Measurements from ENCODE around the gene PPP2R5E.

The PPP2R5E gene

GRCh38 chr14:63468294-63468693 is 74.9 kb downstream of the PPP2R5E start:
- DNase-seq = no peak

GRCh38 chr14:63467440-63468072 is 75.6 kb downstream of the PPP2R5E start:
- DNase-seq = no peak

- DNase-seq = no peak
Observed at GRCh38 chr14:63465347-63465746, 77.8 kb downstream of the PPP2R5E start.

GRCh38 chr14:63460680-63461369 is 82.4 kb downstream of the PPP2R5E start:
- DNase-seq = no peak

- no peak for DNase-seq
Observed at GRCh38 chr14:63459738-63460137, 83.4 kb downstream of the PPP2R5E start.

GRCh38 chr14:63457498-63457897 is 85.7 kb downstream of the PPP2R5E start:
- no peak for DNase-seq

GRCh38 chr14:63454863-63455622 is 88.1 kb downstream of the PPP2R5E start:
- DNase-seq = no peak

- no peak for DNase-seq
Observed at GRCh38 chr14:63454436-63454835, 88.7 kb downstream of the PPP2R5E start.

- no peak for DNase-seq
Observed at GRCh38 chr14:63453443-63453936, 89.7 kb downstream of the PPP2R5E start.

- DNase-seq = no peak
Observed at GRCh38 chr14:63452796-63453195, 90.4 kb downstream of the PPP2R5E start.

- no peak for DNase-seq
Observed at GRCh38 chr14:63448841-63449240, 94.3 kb downstream of the PPP2R5E start.

- DNase-seq = no peak
Observed at GRCh38 chr14:63444588-63444987, 98.6 kb downstream of the PPP2R5E start.

- no peak for DNase-seq
Observed at GRCh38 chr14:63443988-63444387, 99.2 kb downstream of the PPP2R5E start.

- DNase-seq = no peak
Observed at GRCh38 chr14:63443361-63443760, 99.8 kb downstream of the PPP2R5E start.

GRCh38 chr14:63438065-63438757 is 105.0 kb downstream of the PPP2R5E start:
- DNase-seq = no peak

GRCh38 chr14:63436286-63437098 is 106.7 kb downstream of the PPP2R5E start:
- no peak for DNase-seq

GRCh38 chr14:63435838-63436237 is 107.3 kb downstream of the PPP2R5E start:
- no peak for DNase-seq

- DNase-seq = no peak
Observed at GRCh38 chr14:63435204-63435603, 108.0 kb downstream of the PPP2R5E start.

GRCh38 chr14:63432888-63433552 is 110.2 kb downstream of the PPP2R5E start:
- no peak for DNase-seq

GRCh38 chr14:63432228-63432627 is 110.9 kb downstream of the PPP2R5E start:
- DNase-seq = no peak

- no peak for DNase-seq
Observed at GRCh38 chr14:63431466-63431865, 111.7 kb downstream of the PPP2R5E start.

- DNase-seq = no peak
Observed at GRCh38 chr14:63428486-63428885, 114.7 kb downstream of the PPP2R5E start.
